ENCODE measurements around the gene DEFB108B.
"Not testable (repeated sequence)": the region's sequence is repeated elsewhere in the genome, so short reads cannot be mapped to it uniquely, and the experiment has no call there.

The DEFB108B gene, protein sequence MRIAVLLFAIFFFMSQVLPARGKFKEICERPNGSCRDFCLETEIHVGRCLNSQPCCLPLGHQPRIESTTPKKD

GRCh38 chr11:71832811-71833210 lies at the start of gene DEFB108B:
DEFB108B (plus strand) TSS chr11:71833200; CDS start chr11:71833200, 0 bp downstream.
- not testable (repeated sequence) for DNase-seq

DNA sequence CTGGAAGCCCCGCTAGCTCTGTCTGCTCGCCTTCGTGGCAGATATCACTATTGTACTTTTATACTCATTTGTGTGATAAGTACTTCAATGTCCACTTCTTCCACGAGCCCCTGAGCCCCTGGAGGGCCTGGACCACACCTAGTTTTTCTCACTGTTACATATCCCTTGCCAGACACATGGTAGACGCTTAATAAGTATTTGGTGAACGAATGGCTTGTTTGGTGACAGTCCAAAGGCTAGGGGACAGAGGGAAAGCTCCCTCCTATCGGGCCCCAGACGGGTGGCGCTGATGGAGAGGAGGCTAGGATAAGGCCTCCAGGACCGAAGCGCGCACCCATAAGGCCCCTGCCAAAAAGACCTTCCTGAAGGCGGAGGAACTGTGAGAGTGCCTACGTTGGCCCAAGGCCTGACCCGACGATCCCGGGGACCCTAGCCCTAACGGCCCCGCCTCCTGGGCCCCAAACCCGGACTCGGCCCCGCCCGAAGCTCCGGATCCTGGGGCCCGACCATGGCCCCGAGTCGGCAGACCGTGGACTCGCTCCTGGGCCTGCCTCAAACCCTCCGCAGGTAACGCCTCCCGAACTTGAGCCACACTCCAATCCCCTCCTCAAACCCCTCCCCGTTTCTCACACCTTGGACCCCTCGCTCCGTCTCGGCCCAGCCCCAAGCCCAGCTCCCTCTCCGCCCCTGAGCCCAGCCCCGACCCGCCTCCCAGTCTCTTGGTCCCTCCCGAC lies 46.7 kb upstream of the DEFB108B start:
- not testable (repeated sequence) for DNase-seq

- peak; percentile 98 for DNase-seq
These were observed 46.2 kb upstream of the DEFB108B start for GRCh38 chr11:71786848-71787097.

DNA sequence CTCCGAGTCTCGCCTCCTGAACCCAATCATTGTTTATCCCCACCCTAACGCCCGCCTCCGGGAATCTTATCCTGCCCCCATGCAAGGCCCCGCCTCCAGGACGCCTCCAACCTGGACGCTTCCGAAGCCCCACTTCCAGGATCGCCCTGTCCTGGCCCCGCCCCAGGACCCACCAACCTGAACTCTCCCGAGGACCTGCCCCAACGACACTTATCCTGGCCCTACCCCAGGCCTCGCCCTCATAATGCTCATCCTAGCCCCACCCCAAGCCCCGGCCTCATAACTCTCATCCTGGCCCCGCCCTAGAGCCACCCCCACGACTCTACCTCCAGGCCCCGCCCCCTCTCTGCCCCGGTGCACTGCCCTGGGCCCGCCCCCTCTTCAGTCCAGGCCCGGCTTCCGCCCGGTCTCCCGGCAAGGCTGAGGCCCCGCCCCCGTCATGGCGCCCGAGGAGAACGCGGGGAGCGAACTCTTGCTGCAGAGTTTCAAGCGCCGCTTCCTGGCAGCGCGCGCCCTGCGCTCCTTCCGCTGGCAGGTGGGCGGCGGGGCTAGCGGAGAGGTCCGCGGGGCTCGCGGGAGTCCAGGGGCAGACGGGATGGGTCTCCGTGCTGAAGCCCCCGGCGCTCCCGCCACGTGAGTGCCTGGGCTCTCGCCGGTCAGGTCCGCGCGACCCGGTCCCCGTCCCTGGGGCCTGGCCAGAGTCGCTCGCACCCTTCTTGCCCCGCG lies 45.7 kb upstream of the DEFB108B start:
- DNase-seq: peak; percentile 94

DNA sequence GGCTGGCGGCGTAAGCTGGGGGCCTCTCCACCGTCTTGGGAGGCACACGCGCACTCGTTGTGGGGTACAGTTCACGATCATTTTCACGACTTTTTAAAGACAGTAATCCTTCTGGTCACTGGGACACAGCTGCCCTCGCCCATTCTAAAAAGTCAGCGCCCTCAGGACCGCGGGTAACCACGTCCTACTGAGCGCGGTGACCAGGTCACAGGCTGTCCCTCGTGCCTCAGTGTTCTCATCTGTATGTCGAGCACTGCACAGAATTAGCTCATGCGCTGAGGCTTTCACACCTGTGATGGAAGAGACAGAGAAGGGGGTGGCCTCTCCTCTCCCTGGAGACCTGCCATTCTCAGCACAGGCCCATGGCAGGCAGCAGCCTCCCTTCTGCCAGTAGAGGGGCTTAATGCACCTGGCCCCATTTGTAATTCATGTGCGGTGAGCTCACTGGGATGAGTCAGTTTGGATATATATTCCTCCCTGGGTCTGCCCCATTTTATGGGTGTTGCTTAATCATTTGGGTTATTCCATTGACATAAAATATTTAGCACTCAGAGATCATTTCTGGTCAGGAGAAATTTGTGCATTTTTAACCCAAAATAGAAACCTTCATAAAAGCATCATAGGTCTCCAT lies 45.1 kb upstream of the DEFB108B start:
- peak; percentile 26 for DNase-seq

DNA sequence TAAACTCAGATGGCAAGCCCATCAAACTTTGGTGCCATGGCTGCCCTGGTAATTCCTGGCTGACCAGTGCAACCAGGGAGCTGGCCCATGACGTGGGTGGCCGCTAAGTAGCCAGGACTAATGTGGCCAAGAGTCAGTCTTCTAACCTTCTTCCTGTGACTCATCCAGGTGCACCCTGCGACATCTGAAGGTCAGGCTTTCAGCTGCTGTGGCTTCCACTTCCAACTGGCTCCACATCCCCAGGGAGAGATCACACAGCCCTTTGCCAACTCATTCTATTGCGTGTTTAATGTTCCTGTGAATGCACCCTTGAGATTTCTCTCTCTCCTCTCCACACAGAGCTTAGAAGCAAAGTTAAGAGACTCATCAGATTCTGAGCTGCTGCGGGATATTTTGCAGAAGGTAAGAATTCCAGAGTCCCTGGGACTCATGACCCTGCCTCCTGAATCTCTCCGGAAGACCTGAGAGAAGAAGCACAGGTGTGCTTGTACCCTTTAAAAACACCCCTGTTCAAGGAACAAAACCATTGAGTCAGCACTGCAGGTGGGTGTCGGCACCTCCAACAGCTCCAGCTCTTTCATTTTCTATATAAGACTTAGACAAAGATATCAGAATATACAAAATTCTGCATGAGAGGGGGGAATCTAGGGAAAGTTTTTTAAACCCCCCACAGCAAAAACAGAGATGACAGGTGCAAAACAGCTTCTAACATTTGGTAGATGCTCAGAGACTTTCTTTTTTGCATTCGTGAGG lies 43.4 kb upstream of the DEFB108B start:
- not testable (repeated sequence) for DNase-seq

GRCh38 chr11:71791111-71791510 lies 41.9 kb upstream of the DEFB108B start:
- not testable (repeated sequence) for DNase-seq

DNA sequence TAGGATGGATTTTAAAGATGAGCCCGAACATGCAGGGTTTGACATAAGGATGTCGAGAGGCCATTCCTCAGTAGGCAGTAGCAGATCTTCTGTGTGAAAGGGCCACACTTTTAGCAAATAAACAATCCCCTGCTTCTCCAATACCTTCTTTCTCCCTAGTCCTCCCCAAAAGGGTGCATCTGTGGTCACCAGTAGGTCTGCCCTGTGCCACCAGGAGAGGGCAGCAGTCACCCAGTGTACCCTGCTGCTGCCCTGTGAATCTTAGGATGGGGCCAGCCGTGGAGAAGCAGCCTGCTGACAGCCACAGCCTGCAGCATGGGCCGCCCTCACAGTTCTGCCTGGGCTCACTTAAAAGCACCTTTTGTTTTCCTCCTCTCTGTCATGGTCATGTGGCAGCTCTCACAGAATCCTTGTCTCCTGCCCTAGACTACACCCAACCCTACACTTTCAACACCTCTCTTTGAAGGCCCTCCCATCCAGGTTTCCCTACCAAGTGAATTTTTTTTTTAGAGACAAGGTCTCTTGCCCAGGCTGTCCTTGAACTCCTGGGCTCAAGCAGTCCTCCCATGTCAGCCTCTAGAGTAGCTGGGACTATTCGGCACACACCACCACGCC lies 40.3 kb upstream of the DEFB108B start:
- peak; percentile 74 for DNase-seq

DNA sequence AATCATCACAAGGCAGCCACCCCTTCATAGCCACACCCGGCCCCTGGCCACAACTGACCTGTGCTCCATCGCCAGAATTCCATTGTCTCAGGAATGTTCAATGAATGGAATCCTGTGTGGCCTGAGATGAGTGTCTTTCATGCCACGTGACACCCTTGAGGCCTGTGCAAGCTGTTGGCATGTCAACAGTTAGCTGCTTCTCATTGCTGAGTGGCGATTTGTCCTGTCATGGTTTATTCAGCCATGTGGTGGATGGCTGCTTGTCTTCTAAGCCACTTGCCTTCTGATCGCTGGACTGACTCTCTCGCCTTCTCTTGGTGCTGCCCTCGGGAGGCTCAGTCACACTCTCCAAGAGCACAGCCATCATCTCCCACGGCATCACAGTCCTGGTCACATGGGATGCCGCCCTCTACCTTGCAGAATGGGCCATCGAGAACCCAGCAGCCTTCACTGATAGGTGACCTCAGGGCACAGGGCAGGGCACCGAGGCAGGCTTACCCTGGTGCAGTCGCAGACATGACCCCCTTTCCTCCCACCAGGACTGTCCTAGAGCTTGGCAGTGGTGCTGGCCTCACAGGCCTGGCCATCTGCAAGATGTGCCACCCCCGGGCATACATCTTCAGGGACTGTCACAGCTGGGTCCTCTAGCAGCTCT lies 38.5 kb upstream of the DEFB108B start:
- DNase-seq: not testable (repeated sequence)

GRCh38 chr11:71795236-71795635 lies 37.8 kb upstream of the DEFB108B start:
- DNase-seq: not testable (repeated sequence)

DNA sequence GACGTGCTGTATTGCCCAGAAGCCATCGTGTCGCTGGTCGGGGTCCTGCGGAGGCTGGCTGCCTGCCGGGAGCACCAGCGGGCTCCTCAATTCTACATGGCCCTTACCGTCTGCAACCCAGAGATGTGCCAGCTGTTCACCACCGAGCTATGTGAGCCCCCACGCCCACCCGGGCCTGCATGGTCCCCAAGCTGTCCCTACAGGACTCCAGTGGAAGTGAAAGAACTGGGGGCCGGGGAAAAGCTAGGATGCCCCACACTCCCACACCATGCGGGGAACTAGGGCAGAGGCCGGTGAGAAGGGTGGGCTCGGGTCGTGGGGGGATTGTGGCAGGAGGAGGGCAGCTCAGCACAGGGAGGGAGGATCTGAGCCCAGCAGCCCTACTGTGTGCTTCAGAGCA lies 37.0 kb upstream of the DEFB108B start:
- DNase-seq: not testable (repeated sequence)

DNA sequence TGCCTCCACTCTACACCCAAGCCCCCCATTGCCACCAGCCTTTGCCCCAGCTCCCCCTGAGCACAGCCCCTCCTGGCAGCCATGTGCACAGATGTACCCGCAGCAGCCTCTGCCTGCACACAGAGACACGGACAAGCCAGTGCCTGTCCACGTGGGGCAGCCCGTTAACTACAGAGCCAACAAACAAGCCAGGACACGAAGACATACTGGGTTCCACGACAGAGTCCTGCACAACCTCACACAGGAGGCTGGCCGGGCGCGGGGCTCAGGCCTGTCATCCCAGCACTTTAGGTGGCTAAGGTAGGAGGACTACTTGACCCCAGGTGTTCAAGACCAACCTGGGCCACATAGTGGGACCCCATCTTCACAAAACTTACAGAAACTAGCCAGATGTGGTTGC lies 36.2 kb upstream of the DEFB108B start:
- not testable (repeated sequence) for DNase-seq

DNA sequence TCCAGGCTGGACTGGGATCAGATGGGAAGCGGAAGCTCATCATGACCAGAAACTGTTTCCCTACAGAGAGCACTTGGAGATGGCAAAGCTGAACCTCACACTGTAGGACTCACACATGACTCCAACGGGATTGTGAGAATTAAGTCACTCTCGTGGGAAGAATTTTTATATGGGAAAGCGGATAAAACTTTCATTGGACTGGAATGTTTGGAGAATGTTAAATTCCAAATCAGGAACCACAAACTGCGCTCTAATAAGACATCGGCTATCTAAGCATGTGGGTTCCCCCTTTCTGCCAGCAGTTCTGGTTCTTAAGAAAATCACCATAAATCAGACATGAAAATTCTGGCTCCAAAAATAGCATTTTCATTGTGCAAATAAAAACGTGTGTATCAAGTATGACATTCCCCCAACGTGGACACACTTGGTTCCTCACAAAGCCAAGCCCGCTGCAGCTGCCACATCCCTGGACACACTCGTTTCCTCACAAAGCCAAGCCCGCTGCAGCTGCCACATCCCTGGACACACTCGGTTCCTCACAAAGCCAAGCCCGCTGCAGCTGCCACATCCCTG lies 33.4 kb upstream of the DEFB108B start:
- not testable (repeated sequence) for DNase-seq

GRCh38 chr11:71800335-71800953 lies 32.6 kb upstream of the DEFB108B start:
- DNase-seq: peak; percentile 88

DNA sequence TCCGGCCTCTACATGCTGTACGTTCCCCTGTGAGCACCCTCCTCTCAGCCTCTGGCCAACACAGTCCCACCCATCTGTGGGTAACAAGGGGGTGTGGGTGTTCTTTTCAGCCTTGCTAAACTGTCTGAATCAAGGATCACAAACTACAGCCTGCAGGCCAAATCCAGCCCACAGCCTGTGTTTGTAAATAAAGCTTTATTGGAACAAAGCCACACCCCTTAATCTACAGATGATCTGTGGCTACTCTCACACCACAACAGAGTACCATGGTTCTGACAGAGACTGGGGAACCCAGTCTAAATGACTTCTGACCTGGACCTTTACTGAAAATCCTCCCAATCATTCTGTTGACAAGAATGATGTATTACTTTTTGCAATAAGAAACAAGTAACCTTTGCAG lies 32.0 kb upstream of the DEFB108B start:
- DNase-seq: not testable (repeated sequence)

GRCh38 chr11:71802874-71803273 lies 30.1 kb upstream of the DEFB108B start:
- DNase-seq: not testable (repeated sequence)

- DNase-seq: not testable (repeated sequence)
These were observed 28.6 kb upstream of the DEFB108B start for GRCh38 chr11:71804158-71804947.

DNA sequence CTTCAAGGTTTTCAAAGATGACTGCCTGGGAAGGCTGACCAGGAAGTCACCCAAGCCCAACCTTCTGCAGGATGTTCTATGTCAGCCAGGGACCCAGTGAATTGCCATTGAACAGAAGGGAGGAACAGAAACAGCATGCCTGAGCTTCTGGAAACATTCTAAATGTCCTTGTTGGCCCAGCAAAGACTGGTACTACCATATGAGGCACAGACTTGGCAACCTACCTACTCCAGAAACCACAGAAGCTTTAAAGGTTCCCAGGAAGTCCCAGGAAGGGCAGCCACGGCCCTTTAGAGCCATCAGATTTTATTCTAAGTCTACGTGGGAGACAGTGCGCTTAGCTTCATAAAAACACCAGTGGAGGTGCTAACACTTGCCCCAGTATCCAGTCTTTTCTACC lies 20.5 kb upstream of the DEFB108B start:
- DNase-seq: not testable (repeated sequence)

DNA sequence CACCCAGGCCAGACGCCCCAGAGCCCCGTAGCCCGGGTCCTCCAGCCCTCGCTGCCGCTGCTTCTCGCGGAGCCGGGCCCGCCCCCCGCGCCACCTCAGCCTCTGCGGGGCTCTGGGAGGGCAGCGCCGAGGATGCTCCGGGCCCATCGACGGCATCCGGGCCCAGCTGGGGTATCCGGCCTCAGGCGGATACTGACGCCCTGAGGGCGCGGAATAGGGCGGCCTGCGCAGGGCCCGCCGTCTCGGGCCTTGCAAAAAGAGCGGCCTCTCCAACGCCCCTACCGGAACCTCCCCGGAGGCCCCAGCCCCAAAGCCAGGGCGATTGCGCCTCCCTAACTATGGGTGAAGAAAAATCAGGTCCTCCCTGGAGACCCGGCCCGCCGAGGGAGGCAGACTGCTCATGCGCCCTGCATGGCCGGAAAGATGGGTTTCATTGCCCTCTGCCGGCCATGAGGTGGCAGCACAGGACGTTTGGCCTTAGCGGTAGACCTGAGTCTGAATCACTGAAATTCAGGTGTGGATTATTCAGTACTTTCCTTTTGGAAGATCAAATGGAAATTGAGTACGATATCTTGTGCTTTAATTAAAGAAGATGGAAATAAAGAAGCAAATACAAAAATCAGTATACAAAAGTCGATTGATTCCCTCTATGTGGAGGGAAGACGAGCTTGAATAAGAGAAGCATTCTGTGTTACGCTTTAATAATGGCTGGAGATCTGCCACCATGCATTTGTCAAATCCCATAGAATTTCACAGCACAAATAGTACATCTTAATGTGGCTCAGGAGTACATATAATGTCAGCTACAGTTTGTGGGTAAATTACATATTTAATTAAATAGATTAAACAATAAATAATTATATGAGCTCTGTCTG lies 19.3 kb upstream of the DEFB108B start:
- peak; percentile 89 for DNase-seq
